ENCODE data around the gene TGFA.

Gene TGFA

DNA sequence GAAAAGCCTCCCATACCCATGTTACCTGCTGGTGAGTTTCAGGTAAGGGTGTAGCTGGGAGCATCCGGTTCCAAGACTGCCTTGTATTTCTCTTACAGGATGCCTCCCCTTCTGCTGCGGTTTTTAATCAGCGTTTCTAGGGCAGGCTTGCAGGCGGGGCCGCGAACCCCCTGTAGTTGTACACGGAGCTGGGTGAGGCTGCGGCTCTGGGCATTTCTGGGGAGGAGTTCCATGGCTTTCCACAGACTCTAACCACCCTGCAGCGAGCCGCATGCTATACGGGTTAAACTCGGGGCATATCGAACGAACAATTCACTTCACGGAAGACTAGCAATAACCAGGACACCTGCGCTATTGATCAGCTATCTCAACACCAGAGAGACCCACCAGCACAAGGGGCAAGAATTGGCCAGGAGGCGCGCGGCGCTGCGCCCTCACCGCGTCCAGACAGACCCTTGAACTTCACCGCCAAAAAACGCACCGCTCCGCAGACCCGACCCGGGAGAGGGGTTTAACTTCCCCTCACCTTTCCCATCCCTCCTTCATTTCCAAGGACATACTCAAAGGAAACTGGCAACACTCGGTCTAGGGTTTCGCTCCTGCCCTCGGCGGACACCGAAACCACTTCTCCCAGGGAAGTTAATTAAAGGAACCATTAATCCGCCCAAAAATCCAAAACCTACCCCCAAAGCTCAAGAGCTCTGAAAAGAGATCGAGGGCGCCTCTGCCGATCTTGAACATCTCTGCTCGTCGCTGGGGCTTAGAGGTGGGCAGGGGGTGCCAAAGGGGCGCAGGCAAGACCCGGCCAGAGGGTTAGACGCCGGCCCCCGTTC lies 909 bp downstream of the TGFA start:
- Histone ChIP-seq H3K27me3 (ENCODE audit: control insufficient read depth in 1 of 2, insufficient read depth in 2 of 2, low read length in 2 of 2) (peaks cover 39 to 47% of the 10 kb centered on the region in 2 donors), H3K27ac (ENCODE audit: low read length) (no peak overlapping the region), H3K9ac (ENCODE audit: low read length in 2 of 2) (no peak overlapping the region), H3K36me3 (ENCODE audit: control insufficient read depth in 2 of 2, insufficient read depth in 2 of 2, low read length in 2 of 2) (no peaks in the 10 kb centered on the region), H3K4me3 (ENCODE audit: low read length in 2 of 2) (peak overlapping the region; percentile 50 to 72), H3K4me1 (ENCODE audit: control insufficient read depth, insufficient read depth, low read length) (peaks cover 9% of the 10 kb centered on the region), H3K9me3 (ENCODE audit: control insufficient read depth in 2 of 2, low read length in 2 of 2) (no peaks in the 10 kb centered on the region)

DNA sequence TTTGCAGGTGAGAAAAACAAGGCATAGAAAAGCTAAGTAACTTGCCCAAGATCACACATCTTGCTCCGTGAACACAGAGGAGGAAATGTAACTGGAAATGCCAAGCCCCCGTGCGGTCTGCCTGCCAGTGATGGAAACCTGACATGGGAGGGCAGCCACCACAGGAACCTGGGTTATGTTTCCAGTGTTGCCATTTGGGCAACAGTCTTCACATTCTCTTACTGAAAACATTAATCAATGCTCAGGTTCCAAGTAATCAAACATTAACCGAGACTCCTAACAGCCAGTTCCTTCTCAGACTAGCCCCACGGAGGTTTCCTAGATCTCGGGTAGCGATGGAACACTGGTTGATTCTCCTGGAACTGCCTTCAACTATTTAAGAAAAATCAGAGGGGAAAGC lies 2.5 kb downstream of the TGFA start:
- peaks cover 9% of the 10 kb centered on the region for H3K4me1 ChIP-seq (ENCODE audit: control insufficient read depth, insufficient read depth, low read length)
- no peaks in the 10 kb centered on the region for H3K9me3 ChIP-seq (ENCODE audit: control insufficient read depth in 2 of 2, low read length in 2 of 2)
- peaks cover 30 to 34% of the 10 kb centered on the region in 2 donors for H3K27me3 ChIP-seq (ENCODE audit: control insufficient read depth in 1 of 2, insufficient read depth in 2 of 2, low read length in 2 of 2)
- no peaks in the 10 kb centered on the region for H3K36me3 ChIP-seq (ENCODE audit: control insufficient read depth in 2 of 2, insufficient read depth in 2 of 2, low read length in 2 of 2)
- no peak overlapping the region for H3K27ac ChIP-seq (ENCODE audit: low read length)
- H3K4me3 ChIP-seq (ENCODE audit: low read length in 2 of 2), result no peak overlapping the region
- H3K9ac ChIP-seq (ENCODE audit: low read length in 2 of 2), result no peak overlapping the region

GRCh38 chr2:70549962-70550361 lies 3.7 kb downstream of the TGFA start:
- Histone ChIP-seq H3K9me3 (ENCODE audit: control insufficient read depth in 2 of 2, low read length in 2 of 2) (no peaks in the 10 kb centered on the region), H3K4me3 (ENCODE audit: low read length in 2 of 2) (no peak overlapping the region), H3K27me3 (ENCODE audit: control insufficient read depth in 1 of 2, insufficient read depth in 2 of 2, low read length in 2 of 2) (peaks cover 26 to 29% of the 10 kb centered on the region in 2 donors), H3K9ac (ENCODE audit: low read length in 2 of 2) (no peak overlapping the region), H3K36me3 (ENCODE audit: control insufficient read depth in 2 of 2, insufficient read depth in 2 of 2, low read length in 2 of 2) (no peaks in the 10 kb centered on the region), H3K4me1 (ENCODE audit: control insufficient read depth, insufficient read depth, low read length) (peaks cover 9% of the 10 kb centered on the region), H3K27ac (ENCODE audit: low read length) (no peak overlapping the region)

- Histone ChIP-seq H3K27me3 (ENCODE audit: control insufficient read depth in 1 of 2, insufficient read depth in 2 of 2, low read length in 2 of 2) (peaks cover 18 to 21% of the 10 kb centered on the region in 2 donors), H3K36me3 (ENCODE audit: control insufficient read depth in 2 of 2, insufficient read depth in 2 of 2, low read length in 2 of 2) (no peaks in the 10 kb centered on the region), H3K4me1 (ENCODE audit: control insufficient read depth, insufficient read depth, low read length) (peaks cover 9% of the 10 kb centered on the region), H3K27ac (ENCODE audit: low read length) (no peak overlapping the region), H3K9me3 (ENCODE audit: control insufficient read depth in 2 of 2, low read length in 2 of 2) (no peaks in the 10 kb centered on the region), H3K9ac (ENCODE audit: low read length in 2 of 2) (no peak overlapping the region), H3K4me3 (ENCODE audit: low read length in 2 of 2) (no peak overlapping the region)
These were observed 4.4 kb downstream of the TGFA start for GRCh38 chr2:70549064-70549710.

DNA sequence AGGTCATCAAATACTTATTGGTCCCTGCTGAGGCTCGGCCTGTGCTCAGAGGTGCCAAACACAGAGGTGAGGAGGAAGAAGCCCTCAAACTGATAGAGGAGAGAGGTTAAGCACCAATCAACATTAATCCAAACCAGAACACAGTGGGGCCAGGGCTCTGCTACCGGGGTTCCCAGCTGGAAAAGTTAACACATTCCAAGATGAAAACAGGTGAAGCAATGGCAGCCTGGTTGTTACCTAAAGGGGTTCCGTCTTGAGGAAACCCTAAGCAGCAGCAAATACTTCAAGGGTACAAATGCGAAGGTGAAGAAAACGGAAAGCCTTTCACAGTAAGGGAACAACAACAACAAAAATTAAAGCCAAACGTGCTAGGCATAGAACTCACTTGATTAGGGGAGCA lies 5.4 kb downstream of the TGFA start:
- H3K36me3 ChIP-seq (ENCODE audit: control insufficient read depth in 2 of 2, insufficient read depth in 2 of 2, low read length in 2 of 2), result no peaks in the 10 kb centered on the region
- H3K27me3 ChIP-seq (ENCODE audit: control insufficient read depth in 1 of 2, insufficient read depth in 2 of 2, low read length in 2 of 2), result peaks cover 15 to 16% of the 10 kb centered on the region in 2 donors
- H3K4me3 ChIP-seq (ENCODE audit: low read length in 2 of 2), result no peak overlapping the region
- no peak overlapping the region for H3K9ac ChIP-seq (ENCODE audit: low read length in 2 of 2)
- no peak overlapping the region for H3K27ac ChIP-seq (ENCODE audit: low read length)
- H3K9me3 ChIP-seq (ENCODE audit: control insufficient read depth in 2 of 2, low read length in 2 of 2), result no peaks in the 10 kb centered on the region
- peaks cover 4% of the 10 kb centered on the region for H3K4me1 ChIP-seq (ENCODE audit: control insufficient read depth, insufficient read depth, low read length)

DNA sequence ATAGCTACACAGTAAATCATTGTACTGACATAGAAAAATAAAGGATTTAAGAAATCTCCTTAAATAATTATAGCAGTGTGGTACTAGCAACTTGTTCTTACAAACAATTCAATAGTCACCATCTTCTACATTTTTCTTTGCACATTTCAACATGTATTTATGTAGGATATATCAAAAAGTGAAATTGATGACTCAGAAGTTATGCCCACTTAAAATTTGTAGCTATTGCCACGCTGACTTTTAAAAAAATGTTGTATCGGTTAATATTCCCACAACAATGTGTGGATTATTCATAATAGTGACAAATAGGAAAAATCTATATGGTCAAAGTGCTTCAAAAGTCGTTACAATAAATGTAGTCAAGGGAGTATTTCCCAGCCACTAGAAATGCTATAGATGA lies 6.7 kb downstream of the TGFA start:
- no peak overlapping the region for H3K4me3 ChIP-seq (ENCODE audit: low read length in 2 of 2)
- no peak overlapping the region for H3K27ac ChIP-seq (ENCODE audit: low read length)
- H3K36me3 ChIP-seq (ENCODE audit: control insufficient read depth in 2 of 2, insufficient read depth in 2 of 2, low read length in 2 of 2), result no peaks in the 10 kb centered on the region
- no peak overlapping the region for H3K9ac ChIP-seq (ENCODE audit: low read length in 2 of 2)
- peaks cover 6 to 7% of the 10 kb centered on the region in 2 donors for H3K27me3 ChIP-seq (ENCODE audit: control insufficient read depth in 1 of 2, insufficient read depth in 2 of 2, low read length in 2 of 2)
- no peaks in the 10 kb centered on the region for H3K4me1 ChIP-seq (ENCODE audit: control insufficient read depth, insufficient read depth, low read length)
- no peaks in the 10 kb centered on the region for H3K9me3 ChIP-seq (ENCODE audit: control insufficient read depth in 2 of 2, low read length in 2 of 2)

- no peak overlapping the region for H3K27ac ChIP-seq (ENCODE audit: low read length)
- no peaks in the 10 kb centered on the region for H3K36me3 ChIP-seq (ENCODE audit: control insufficient read depth in 2 of 2, insufficient read depth in 2 of 2, low read length in 2 of 2)
- H3K4me3 ChIP-seq (ENCODE audit: low read length in 2 of 2), result no peak overlapping the region
- no peak overlapping the region for H3K9ac ChIP-seq (ENCODE audit: low read length in 2 of 2)
- H3K4me1 ChIP-seq (ENCODE audit: control insufficient read depth, insufficient read depth, low read length), result no peaks in the 10 kb centered on the region
- peaks cover 6 to 7% of the 10 kb centered on the region in 2 donors for H3K27me3 ChIP-seq (ENCODE audit: control insufficient read depth in 1 of 2, insufficient read depth in 2 of 2, low read length in 2 of 2)
- no peaks in the 10 kb centered on the region for H3K9me3 ChIP-seq (ENCODE audit: control insufficient read depth in 2 of 2, low read length in 2 of 2)
These were observed 7.2 kb downstream of the TGFA start for GRCh38 chr2:70546376-70546775.

DNA sequence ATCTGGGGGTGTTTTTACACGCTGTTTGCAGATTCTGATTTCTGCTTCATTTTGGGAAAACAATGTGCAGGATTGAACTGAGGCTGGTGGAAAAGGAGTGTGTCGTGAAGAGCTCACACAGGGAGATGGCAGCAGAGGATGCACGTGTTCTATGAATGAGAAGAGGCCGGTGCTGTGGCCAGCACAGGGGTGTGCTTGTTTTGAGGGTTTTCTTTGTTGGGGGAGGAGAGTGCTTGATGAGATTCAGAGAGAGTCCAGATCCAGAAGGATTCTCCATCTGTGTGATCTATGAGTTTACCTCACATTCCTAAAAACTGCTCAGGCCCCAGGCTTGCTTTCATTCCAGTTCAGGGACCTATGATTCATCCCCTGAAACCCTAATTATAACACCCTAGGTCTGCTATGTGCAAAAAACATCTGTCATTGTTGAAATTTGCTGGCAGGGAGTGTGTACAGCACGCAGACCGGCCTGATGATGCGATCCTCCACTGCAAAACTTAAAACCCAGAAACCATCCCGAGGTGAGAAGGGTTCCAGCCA lies 12.1 kb downstream of the TGFA start:
- no peaks in the 10 kb centered on the region for H3K36me3 ChIP-seq (ENCODE audit: control insufficient read depth in 2 of 2, insufficient read depth in 2 of 2, low read length in 2 of 2)
- H3K9me3 ChIP-seq (ENCODE audit: control insufficient read depth in 2 of 2, low read length in 2 of 2), result no peaks in the 10 kb centered on the region
- H3K27ac ChIP-seq (ENCODE audit: low read length), result no peak overlapping the region
- H3K4me3 ChIP-seq (ENCODE audit: low read length in 2 of 2), result no peak overlapping the region
- no peaks in the 10 kb centered on the region for H3K4me1 ChIP-seq (ENCODE audit: control insufficient read depth, insufficient read depth, low read length)
- no peaks in the 10 kb centered on the region for H3K27me3 ChIP-seq (ENCODE audit: control insufficient read depth in 1 of 2, insufficient read depth in 2 of 2, low read length in 2 of 2)
- no peak overlapping the region for H3K9ac ChIP-seq (ENCODE audit: low read length in 2 of 2)

DNA sequence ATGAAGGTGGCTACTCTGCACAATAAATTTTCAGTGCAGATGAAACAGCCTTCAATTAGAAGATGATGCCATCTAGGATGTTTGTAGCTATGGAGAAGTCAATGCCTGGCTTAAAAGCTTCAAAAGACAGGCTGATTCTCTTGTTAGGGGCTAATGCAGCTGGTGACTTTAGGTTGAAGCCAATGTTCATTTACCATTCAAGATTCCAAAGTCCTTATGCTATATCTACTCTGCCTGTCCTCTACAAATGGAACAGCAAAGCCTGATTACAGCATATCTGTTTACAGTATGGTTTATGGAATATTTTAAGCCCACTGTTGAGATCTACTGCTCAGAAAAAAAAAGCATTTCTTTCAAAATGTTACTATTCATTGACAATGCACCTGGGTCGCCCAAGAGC lies 15.8 kb downstream of the TGFA start:
- no peaks in the 10 kb centered on the region for H3K27me3 ChIP-seq (ENCODE audit: control insufficient read depth in 1 of 2, insufficient read depth in 2 of 2, low read length in 2 of 2)
- no peaks in the 10 kb centered on the region for H3K4me1 ChIP-seq (ENCODE audit: control insufficient read depth, insufficient read depth, low read length)
- H3K4me3 ChIP-seq (ENCODE audit: low read length in 2 of 2), result no peak overlapping the region
- H3K9ac ChIP-seq (ENCODE audit: low read length in 2 of 2), result no peak overlapping the region
- H3K27ac ChIP-seq (ENCODE audit: low read length), result no peak overlapping the region
- H3K36me3 ChIP-seq (ENCODE audit: control insufficient read depth in 2 of 2, insufficient read depth in 2 of 2, low read length in 2 of 2), result no peaks in the 10 kb centered on the region
- no peaks in the 10 kb centered on the region for H3K9me3 ChIP-seq (ENCODE audit: control insufficient read depth in 2 of 2, low read length in 2 of 2)

DNA sequence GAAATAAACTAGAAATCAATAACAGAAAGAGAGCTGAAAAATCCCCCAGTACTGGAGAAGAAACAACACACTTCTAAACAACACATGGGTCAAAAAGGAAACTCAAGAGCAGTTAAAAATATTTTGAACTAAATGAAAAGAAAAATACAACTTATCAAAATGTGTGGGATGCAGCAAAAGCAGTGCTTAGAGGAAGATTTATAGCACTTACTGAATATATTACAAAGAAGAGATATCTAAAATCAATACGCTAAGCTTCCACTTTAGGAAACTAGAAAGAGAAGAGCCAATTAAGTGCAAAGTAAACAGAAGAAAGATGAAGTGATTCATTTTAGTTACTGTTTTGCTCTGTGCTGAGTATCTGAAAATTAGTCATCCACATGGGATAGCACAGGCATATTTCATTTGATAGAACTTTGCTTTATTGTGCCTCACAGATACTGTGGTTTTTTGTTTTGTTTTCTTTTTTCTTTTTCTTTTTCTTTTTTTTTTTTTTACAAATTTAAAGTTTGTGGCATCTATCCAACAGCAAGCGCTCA lies 17.0 kb downstream of the TGFA start:
- H3K4me3 ChIP-seq (ENCODE audit: low read length in 2 of 2), result no peak overlapping the region
- no peaks in the 10 kb centered on the region for H3K27me3 ChIP-seq (ENCODE audit: control insufficient read depth in 1 of 2, insufficient read depth in 2 of 2, low read length in 2 of 2)
- H3K27ac ChIP-seq (ENCODE audit: low read length), result no peak overlapping the region
- no peaks in the 10 kb centered on the region for H3K9me3 ChIP-seq (ENCODE audit: control insufficient read depth in 2 of 2, low read length in 2 of 2)
- H3K36me3 ChIP-seq (ENCODE audit: control insufficient read depth in 2 of 2, insufficient read depth in 2 of 2, low read length in 2 of 2), result no peaks in the 10 kb centered on the region
- H3K9ac ChIP-seq (ENCODE audit: low read length in 2 of 2), result no peak overlapping the region
- no peaks in the 10 kb centered on the region for H3K4me1 ChIP-seq (ENCODE audit: control insufficient read depth, insufficient read depth, low read length)
